ENCODE measurements around the gene ZER1. TPM values are rescaled to one million over a fixed set of nuclear protein-coding genes. Genes with fewer than 3 reads are reported as not detected.
"Not testable (repeated sequence)": the region's sequence is repeated elsewhere in the genome, so short reads cannot be mapped to it uniquely, and the experiment has no call there.

ZER1 gene
- total RNA-seq, 8 experiments from 2014 or later = 17.8 to 35.1 (median 24.5) TPM

GRCh38 chr9:128805661-128806060, 33.9 kb upstream of the ZER1 start:
- in situ Hi-C loops (cut with MboI; ENCODE audit: low pct_unique_long_range_greater_than_20kb in 2 of 9, low sequenced_read_pairs in 9 of 9, unreplicated experiment in 9 of 9) = no loop called here
- no peak overlapping the region for H3K4me3 ChIP-seq
- H3K4me1 ChIP-seq (replicated peaks in 1 of 2) = no peaks in the 10 kb centered on the region

DNA sequence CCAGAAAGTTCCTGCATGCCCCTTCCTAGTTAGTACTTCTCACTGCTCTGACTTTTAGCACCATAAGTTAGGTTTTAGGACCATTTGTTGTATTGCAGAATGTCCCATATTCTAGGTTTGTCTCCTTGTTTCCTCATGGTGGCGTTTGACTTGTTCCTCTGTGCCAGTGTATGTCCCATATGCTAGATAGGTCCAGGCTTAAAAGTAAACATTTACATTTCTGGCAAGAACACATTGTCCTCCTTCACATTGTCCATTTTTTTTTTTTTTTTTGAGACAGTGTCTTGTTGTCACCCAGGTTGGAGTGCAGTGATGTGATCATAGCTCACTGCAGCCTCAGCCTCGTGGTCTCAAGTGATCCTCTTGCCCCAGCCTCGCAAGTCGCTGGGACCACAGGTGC, 30.8 kb upstream of the ZER1 start:
- Histone ChIP-seq H3K4me3 (no peak overlapping the region), H3K27ac (no peak overlapping the region), H3K4me1 (replicated peaks in 1 of 2) (no peaks in the 10 kb centered on the region)
- ATAC-seq (replicated peaks in 6 of 8) = no peak
- in situ Hi-C loops (cut with MboI; ENCODE audit: low pct_unique_long_range_greater_than_20kb in 2 of 9, low sequenced_read_pairs in 9 of 9, unreplicated experiment in 9 of 9) = no loop called here
- 97 to 100% (median 100%) methylated on average over 1 to 4 of the region's 4 CpGs; no CpG with 5 or more reads in 2 of the 10 experiments for WGBS, 10 experiments

More at GRCh38 chr9:128805661-128806060, 33.9 kb upstream of the ZER1 start:
- H3K27ac ChIP-seq = no peak overlapping the region
- WGBS, 10 experiments = 73 to 100% (median 95%) methylated on average over 1 to 5 of the region's 14 CpGs; no CpG with 5 or more reads in 5 of the 10 experiments
- no peak for ATAC-seq (replicated peaks in 6 of 8)

DNA sequence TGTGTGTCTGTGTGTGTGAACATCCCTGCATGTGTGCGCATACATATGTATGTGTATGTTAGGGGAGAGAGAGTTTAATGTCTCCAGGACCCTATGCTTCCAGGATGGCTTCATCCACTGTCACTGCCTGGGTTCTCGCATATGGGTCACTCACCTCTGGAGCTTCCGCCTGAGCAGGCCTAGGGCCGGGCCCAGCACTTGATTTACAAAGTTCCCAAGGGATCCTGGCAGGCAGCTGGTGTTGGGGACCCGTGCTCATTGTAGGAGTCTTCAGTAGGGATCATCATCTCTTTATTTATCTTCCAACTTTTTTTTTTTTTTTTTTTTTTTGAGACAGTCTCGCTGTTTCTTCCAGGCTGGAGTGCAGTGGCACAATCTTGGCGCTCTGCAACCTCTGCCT, 28.3 kb upstream of the ZER1 start:
- no peak for ATAC-seq (replicated peaks in 6 of 8)
- WGBS, 10 experiments = 60 to 96% (median 84%) methylated on average over 2 to 6 of the region's 7 CpGs; no CpG with 5 or more reads in 4 of the 10 experiments
- no peak overlapping the region for H3K4me3 ChIP-seq
- in situ Hi-C loops (cut with MboI; ENCODE audit: low pct_unique_long_range_greater_than_20kb in 2 of 9, low sequenced_read_pairs in 9 of 9, unreplicated experiment in 9 of 9) = no loop called here
- no peak overlapping the region for H3K27ac ChIP-seq
- H3K4me1 ChIP-seq (replicated peaks in 1 of 2) = no peaks in the 10 kb centered on the region

DNA sequence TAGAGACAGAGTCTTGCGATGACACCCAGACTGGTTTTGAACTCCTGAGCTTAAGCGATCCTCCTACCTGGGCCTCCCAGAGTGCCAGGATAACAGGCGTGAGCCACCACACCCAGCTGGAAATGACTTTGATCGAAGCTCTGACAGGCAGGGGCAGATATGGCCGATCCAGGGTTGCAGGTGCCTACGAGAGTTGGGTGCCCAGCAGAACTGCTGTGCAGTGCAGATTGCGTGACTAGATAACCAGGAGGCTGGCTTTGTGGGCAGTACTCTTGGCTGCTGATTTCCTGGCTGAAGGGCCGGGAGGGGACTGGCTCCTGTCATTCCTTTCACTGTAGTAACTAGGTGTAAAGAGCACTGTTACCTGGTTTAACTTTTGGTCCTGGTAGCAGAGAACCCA, 27.2 kb upstream of the ZER1 start:
- 80 to 100% (median 96%) methylated on average over 1 to 5 of the region's 8 CpGs; no CpG with 5 or more reads in 2 of the 10 experiments for WGBS, 10 experiments

DNA sequence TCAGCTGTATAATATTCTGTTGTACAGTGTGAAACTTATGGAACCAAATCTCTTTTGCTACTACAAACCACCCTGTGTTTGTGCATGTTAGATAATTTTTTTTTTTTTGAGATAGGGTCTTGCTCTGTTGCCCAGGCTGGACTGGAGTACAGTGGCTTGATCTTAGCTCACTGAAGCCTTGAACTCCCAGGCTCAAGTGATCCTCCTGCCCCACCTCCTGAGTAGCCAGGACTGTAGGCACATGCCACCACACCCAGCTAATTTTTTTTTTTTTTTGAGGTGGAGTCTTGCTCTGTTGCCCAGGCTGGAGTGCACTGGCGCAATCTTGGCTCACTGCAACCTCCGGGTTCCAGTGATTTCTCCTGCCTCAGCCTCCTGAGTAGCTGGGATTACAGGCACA, 23.2 kb upstream of the ZER1 start:
- H3K27ac ChIP-seq; H3K4me3 ChIP-seq; in situ Hi-C loops (cut with MboI; ENCODE audit: low pct_unique_long_range_greater_than_20kb in 2 of 9, low sequenced_read_pairs in 9 of 9, unreplicated experiment in 9 of 9); H3K4me1 ChIP-seq (replicated peaks in 1 of 2): not testable (repeated sequence)
- 40 to 100% (median 43%) methylated on average over 1 to 2 of the region's 2 CpGs; no CpG with 5 or more reads in 7 of the 10 experiments for WGBS, 10 experiments
- ATAC-seq (replicated peaks in 6 of 8) = peak in 1 of 8 experiments; percentile 43

More for the DNA sequence above, 27.2 kb upstream of the ZER1 start:
- ATAC-seq (replicated peaks in 6 of 8) = no peak
- no peaks in the 10 kb centered on the region for H3K4me1 ChIP-seq (replicated peaks in 1 of 2)
- in situ Hi-C loops (cut with MboI; ENCODE audit: low pct_unique_long_range_greater_than_20kb in 2 of 9, low sequenced_read_pairs in 9 of 9, unreplicated experiment in 9 of 9) = no loop called here
- H3K27ac ChIP-seq = no peak overlapping the region
- no peak overlapping the region for H3K4me3 ChIP-seq

GRCh38 chr9:128792978-128793686, 21.4 kb upstream of the ZER1 start:
- in situ Hi-C loops (cut with MboI; ENCODE audit: low pct_unique_long_range_greater_than_20kb in 2 of 9, low sequenced_read_pairs in 9 of 9, unreplicated experiment in 9 of 9) = no loop called here
- no peak overlapping the region for H3K27ac ChIP-seq
- 40 to 100% (median 85%) methylated on average over 1 to 5 of the region's 8 CpGs; no CpG with 5 or more reads in 2 of the 10 experiments for WGBS, 10 experiments

DNA sequence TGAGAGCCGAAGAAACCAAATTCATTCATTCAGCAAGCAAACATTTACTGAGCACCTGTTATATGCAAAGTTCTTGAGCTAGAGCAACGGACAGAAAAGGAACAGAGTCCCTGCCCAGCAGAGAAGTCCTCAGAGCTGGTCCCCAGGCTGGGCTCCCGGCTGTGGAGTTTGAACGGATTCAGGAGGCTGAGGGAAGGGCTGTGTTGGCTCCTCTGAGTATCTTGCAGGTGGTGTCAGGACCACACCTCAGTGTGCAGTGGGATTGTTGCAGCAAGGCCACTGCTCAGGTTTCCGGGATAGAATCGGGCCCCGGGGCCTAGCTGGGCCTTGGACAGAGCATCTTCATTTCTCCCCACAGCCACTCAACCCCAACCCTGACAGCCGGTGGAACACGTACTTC, 20.4 kb upstream of the ZER1 start:
- no peak for ATAC-seq (replicated peaks in 6 of 8)
- Histone ChIP-seq H3K4me3 (no peak overlapping the region), H3K27ac (no peak overlapping the region), H3K4me1 (replicated peaks in 1 of 2) (peaks cover 5 to 6% of the 10 kb centered on the region in 2 donors)
- 80 to 100% (median 100%) methylated on average over 1 to 7 of the region's 9 CpGs; no CpG with 5 or more reads in 4 of the 10 experiments for whole genome bisulfite sequencing, 10 experiments
- in situ Hi-C loops (cut with MboI; ENCODE audit: low pct_unique_long_range_greater_than_20kb in 2 of 9, low sequenced_read_pairs in 9 of 9, unreplicated experiment in 9 of 9) = no loop called here

More at GRCh38 chr9:128792978-128793686, 21.4 kb upstream of the ZER1 start:
- Histone ChIP-seq H3K4me3 (no peak overlapping the region), H3K4me1 (replicated peaks in 1 of 2) (peaks cover 2% of the 10 kb centered on the region in 2 donors)
- no peak for ATAC-seq (replicated peaks in 6 of 8)

DNA sequence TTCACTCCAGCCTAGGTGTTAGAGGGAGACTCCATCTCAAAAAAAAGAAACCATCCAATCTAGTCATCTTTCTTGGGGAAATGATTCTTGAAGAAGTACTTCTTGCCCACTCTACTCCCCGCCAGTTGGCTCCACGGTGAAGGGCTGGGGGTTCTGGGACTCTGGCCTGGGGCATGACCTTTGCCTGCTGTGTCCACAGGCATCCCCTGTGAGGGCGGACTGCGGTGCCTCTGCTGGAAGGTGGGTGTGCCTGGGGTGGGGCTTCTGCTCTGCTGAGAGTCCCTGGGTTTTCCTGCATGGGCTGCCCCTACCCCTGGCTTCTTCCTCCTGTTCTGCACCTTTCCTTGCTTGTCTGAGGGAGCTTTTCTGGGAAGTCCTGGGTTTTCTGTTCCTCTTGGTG, 18.8 kb upstream of the ZER1 start:
- 89 to 92% (median 90%) methylated on average over 2 to 3 of the region's 4 CpGs; no CpG with 5 or more reads in 7 of the 10 experiments for WGBS, 10 experiments

GRCh38 chr9:128788445-128788844, 16.7 kb upstream of the ZER1 start:
- no peak for ATAC-seq (replicated peaks in 6 of 8)
- in situ Hi-C loops (cut with MboI; ENCODE audit: low pct_unique_long_range_greater_than_20kb in 2 of 9, low sequenced_read_pairs in 9 of 9, unreplicated experiment in 9 of 9) = no loop called here
- H3K27ac ChIP-seq = no peak overlapping the region

More for the DNA sequence above, 18.8 kb upstream of the ZER1 start:
- Histone ChIP-seq H3K4me1 (replicated peaks in 1 of 2) (peaks cover 5 to 6% of the 10 kb centered on the region in 2 donors), H3K27ac (no peak overlapping the region), H3K4me3 (no peak overlapping the region)
- no peak for ATAC-seq (replicated peaks in 6 of 8)
- in situ Hi-C loops (cut with MboI; ENCODE audit: low pct_unique_long_range_greater_than_20kb in 2 of 9, low sequenced_read_pairs in 9 of 9, unreplicated experiment in 9 of 9) = no loop called here

DNA sequence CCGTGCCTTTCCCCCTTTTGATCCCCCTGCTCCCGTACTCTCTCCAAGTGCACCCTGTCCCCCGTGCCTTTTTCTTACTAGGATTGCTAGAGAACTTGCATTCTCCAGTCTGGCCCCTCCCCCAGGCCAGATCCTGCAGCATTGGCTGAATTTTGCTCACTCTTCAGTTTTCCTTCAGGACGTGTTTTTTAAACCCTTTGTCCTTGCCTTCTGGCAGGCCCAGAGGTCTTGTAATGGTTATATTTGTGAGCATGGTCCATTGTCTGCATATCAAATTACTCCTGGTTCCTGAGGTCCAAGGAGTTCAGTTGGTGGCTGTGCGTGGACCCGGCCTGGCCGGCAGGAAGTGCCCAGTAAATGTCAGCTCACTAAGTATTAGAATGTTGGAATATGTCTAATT, 15.9 kb upstream of the ZER1 start:
- Histone ChIP-seq H3K4me3 (peak overlapping the region; percentile 60 to 94 (median 74)), H3K27ac (peak overlapping the region in 1 of 2 donors; percentile 66), H3K4me1 (replicated peaks in 1 of 2) (peaks cover 5 to 6% of the 10 kb centered on the region in 2 donors)
- ATAC-seq (replicated peaks in 6 of 8) = peak in 2 of 8 experiments; percentile 9 to 13
- WGBS, 10 experiments = 6 to 10% (median 7%) methylated on average over 2 to 4 of the region's 7 CpGs; no CpG with 5 or more reads in 5 of the 10 experiments
- in situ Hi-C loops (cut with MboI; ENCODE audit: low pct_unique_long_range_greater_than_20kb in 2 of 9, low sequenced_read_pairs in 9 of 9, unreplicated experiment in 9 of 9) = no loop called here

More at GRCh38 chr9:128788445-128788844, 16.7 kb upstream of the ZER1 start:
- 20% methylated on average over 1 of the region's 1 CpG; no CpG with 5 or more reads in 9 of the 10 experiments for WGBS, 10 experiments
- Histone ChIP-seq H3K4me3 (peak overlapping the region in 3 of 5 donors; percentile 60 to 94 (median 73)), H3K4me1 (replicated peaks in 1 of 2) (peaks cover 5 to 6% of the 10 kb centered on the region in 2 donors)

- peak within 1 kb of the TSS; percentile 60 to 94 (median 74) for H3K4me3 ChIP-seq
- ATAC-seq (replicated peaks in 6 of 8) = peak; percentile 96 to 99 (median 97)
- 0 to 73% (median 47%) methylated on average over 1 to 10 of the region's 64 CpGs; no CpG with 5 or more reads in 2 of the 10 experiments for WGBS, 10 experiments
- H3K27ac ChIP-seq = peak within 1 kb of the TSS; percentile 66 to 70
- peaks cover 5 to 6% of the 10 kb centered on the region in 2 donors for H3K4me1 ChIP-seq (replicated peaks in 1 of 2)
- in situ Hi-C loops (cut with MboI; ENCODE audit: low pct_unique_long_range_greater_than_20kb in 2 of 9, low sequenced_read_pairs in 9 of 9, unreplicated experiment in 9 of 9) = no loop called here
Measured at GRCh38 chr9:128786681-128787601, 15.2 kb upstream of the ZER1 start, which contains the start of gene TBC1D13. TBC1D13 (plus strand) TSS chr9:128787253; CDS start chr9:128787354, 101 bp downstream.

DNA sequence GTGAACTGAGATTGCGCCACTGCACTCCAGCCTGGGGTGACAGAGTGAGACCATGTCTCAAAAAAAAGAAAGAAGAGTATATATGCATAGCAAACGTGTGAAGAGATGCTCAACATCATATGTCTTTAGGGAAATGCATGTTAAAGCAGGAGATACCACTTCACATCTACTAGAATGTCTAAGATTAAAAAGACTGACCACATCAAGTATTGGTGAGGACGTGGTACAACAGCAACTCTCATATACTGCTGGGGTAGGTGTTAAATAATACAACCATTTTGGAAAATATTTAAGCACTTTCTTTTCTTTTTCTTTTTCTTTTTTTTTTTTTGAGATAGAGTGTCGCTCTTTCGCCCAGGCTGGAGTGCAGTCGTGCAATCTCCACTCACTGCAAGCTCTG, 13.7 kb upstream of the ZER1 start:
- WGBS, 10 experiments = 70 to 100% (median 92%) methylated on average over 1 to 5 of the region's 6 CpGs; no CpG with 5 or more reads in 1 of the 10 experiments
- Histone ChIP-seq H3K4me3 (no peak overlapping the region), H3K4me1 (replicated peaks in 1 of 2) (peaks cover 5 to 6% of the 10 kb centered on the region in 2 donors), H3K27ac (no peak overlapping the region)
- in situ Hi-C loops (cut with MboI; ENCODE audit: low pct_unique_long_range_greater_than_20kb in 2 of 9, low sequenced_read_pairs in 9 of 9, unreplicated experiment in 9 of 9) = no loop called here
- ATAC-seq (replicated peaks in 6 of 8) = no peak

All from motor neuron (in vitro differentiated cells).